ENCODE measurements around the gene GRID2.

- no peak for TF ChIP-seq CTCF (IDR thresholded peaks at IDR 0.05)
- TF ChIP-seq EZH2 (IDR thresholded peaks at IDR 0.05) = no peak
Observed at GRCh38 chr4:93373893-93374860, 1070.4 kb downstream of the GRID2 start.
